ENCODE measurements around the gene MTMR12. TPM values are rescaled to one million over a fixed set of nuclear protein-coding genes. Genes with fewer than 3 reads are reported as not detected.

MTMR12 gene
- total and polyA plus RNA-seq, 2 of the 13 experiments (the other 11 are each of a cell fraction or from before 2014, with no cell fraction given), result 23.4 to 36.6 TPM

- TF ChIP-seq TFDP1 (CRISPR knock-in tag; IDR thresholded peaks at IDR 0.05; ENCODE audit: borderline replicate concordance) (0 out of 2 replicates have a peak, but pooled peaks have one; percentile 8), TGIF2 (CRISPR knock-in tag; IDR thresholded peaks at IDR 0.05) (peak; percentile 33; the same call in 1 of the 2 replicates), ZFP91 (CRISPR knock-in tag; IDR thresholded peaks at IDR 0.05; ENCODE audit: borderline replicate concordance) (0 out of 2 replicates have a peak, but pooled peaks have one; percentile 17), ARHGAP35 (CRISPR knock-in tag; IDR thresholded peaks at IDR 0.05; ENCODE audit: borderline replicate concordance) (no peak), SAP130 (CRISPR knock-in tag; IDR thresholded peaks at IDR 0.05; ENCODE audit: low read depth) (peak; percentile 23; the same call in 1 of the 2 replicates), ZSCAN31 (CRISPR knock-in tag; IDR thresholded peaks at IDR 0.05; ENCODE audit: low read depth) (no peak), ZBTB14 (CRISPR knock-in tag; IDR thresholded peaks at IDR 0.05) (no peak), TARDBP (CRISPR knock-in tag; IDR thresholded peaks at IDR 0.05) (0 out of 2 replicates have a peak, but pooled peaks have one; percentile 25), ZNF619 (CRISPR knock-in tag; IDR thresholded peaks at IDR 0.05) (no peak), HDAC1 (CRISPR knock-in tag; IDR thresholded peaks at IDR 0.05) (peak; percentile 10; the same call in 1 of the 2 replicates)
Measured at GRCh38 chr5:32311404-32312196, 1.1 kb downstream of the MTMR12 start (continued).

All from HepG2 (cell line).